ENCODE measurements around the gene ERFE. TPM values are rescaled to one million over a fixed set of nuclear protein-coding genes. Genes with fewer than 3 reads are reported as not detected.
A peak's percentile ranks its signal among the peaks of the same experiment; 100 is the strongest.

Gene ERFE
- total and polyA plus RNA-seq, 10 of the 15 experiments (the other 5 are each of a cell fraction or from before 2014, with no cell fraction given), result not detected

DNA sequence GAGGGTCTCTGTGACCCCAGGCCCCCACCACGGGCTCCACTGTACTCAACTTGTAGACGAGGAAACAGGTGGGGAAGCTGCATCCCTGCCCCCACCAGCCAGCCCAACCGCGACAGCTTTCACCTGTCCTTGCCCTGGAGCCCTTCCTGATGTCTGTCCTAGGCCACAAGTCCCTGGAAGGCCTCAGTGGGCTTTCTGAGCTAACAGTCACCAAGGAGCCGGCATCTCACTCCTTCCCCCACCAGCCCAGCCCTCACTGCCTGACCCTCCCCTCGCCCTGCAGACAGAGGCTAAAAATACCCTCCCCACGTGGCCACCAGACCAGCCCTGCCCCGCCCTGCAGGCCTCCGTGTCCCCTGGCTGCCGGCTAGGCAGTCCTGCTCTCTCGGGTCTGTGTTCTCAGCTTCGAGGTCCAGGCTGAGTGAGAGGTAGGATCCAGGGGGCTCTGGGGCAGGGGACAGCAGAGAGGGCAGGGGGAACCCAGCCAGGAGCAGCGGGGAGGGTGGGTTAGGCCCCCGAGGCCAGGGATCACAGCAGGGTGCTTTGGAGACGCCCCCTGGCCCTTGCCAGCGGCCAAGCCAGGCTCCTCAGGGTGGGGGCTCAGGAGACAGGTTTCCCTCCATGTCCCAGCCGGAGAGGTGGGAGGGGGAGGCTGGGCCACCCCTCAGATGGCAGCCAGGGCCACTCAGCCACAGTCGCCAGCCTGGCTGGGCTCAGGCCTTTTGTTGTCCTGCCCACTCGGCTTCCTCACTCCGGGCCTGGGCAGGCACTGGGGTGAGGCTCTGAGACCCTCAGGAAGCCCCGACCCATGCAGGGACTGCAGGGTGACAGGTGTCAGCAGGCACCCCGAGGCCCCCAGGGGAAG is 20.2 kb upstream of the ERFE start, which contains the start of gene KLHL30:
KLHL30 (plus strand) TSS at position 338 of the 865 bp plus-strand sequence. CDS start 2,087 bp downstream, outside the sequence.
- no peak for TF ChIP-seq RFX5 (IDR thresholded peaks at IDR 0.05; ENCODE audit: low read depth, low read length)
- no peak for TF ChIP-seq YBX1 (IDR thresholded peaks at IDR 0.05)
- no peak for TF ChIP-seq CREM (IDR thresholded peaks at IDR 0.05; ENCODE audit: low read depth)
- no peak for TF ChIP-seq RBBP5 (conservative IDR thresholded peaks at IDR 0.05)
- Histone ChIP-seq H3K4me2 (ENCODE audit: control insufficient read depth, insufficient read depth) (0 out of 2 replicates have a peak within 1 kb of the TSS, but pooled peaks have one; percentile 9), H3K79me2 (ENCODE audit: control insufficient read depth, insufficient read depth, low read length) (no peaks in the 10 kb centered on the region), H3K27me3 (replicated peaks in 1 of 2; ENCODE audit: control insufficient read depth in 2 of 2, insufficient read depth in 2 of 2, low read length in 1 of 2) (no peaks in the 10 kb centered on the region), H3K4me1 (ENCODE audit: control insufficient read depth, insufficient read depth, low read length) (peaks cover 4% of the 10 kb centered on the region; the same call in 1 of the 2 replicates), H3K4me3 (no peak within 1 kb of the TSS), H3K27ac (ENCODE audit: control insufficient read depth, insufficient read depth) (no peak within 1 kb of the TSS), H4K20me1 (ENCODE audit: control insufficient read depth, insufficient read depth) (no peaks in the 10 kb centered on the region), H2AFZ (ENCODE audit: control insufficient read depth, low read depth, low read length) (no peak within 1 kb of the TSS), H3K9ac (ENCODE audit: control insufficient read depth, insufficient read depth, low read length) (no peak within 1 kb of the TSS), H3K9me3 (replicated peaks; ENCODE audit: control insufficient read depth, insufficient read depth, low read length) (no peaks in the 10 kb centered on the region), H3K36me3 (ENCODE audit: control insufficient read depth in 2 of 2, insufficient read depth in 2 of 2, low read length in 1 of 2) (no peaks in the 10 kb centered on the region)
- SMC1A ChIA-PET (ENCODE audit: uncharacterized antibody, unreplicated experiment), result interaction anchor here (1.4 kb wide), 1 partner anchor 30 kb away, joined by 3 read pairs; no protein-coding TSS in a partner anchor
- RAD21 ChIA-PET (ENCODE audit: unreplicated experiment), result interaction anchor here (0.5 to 1.3 kb wide), 3 partner anchors 38 to 169 kb away, joined by 4 read pairs; no protein-coding TSS in a partner anchor
- in situ Hi-C loops (cut with MboI), result no loop called here
- FAIRE-seq (no peak), DNase-seq (ENCODE audit: low read depth, low spot score) (no peak), ATAC-seq (peak; percentile 9; the same call in 1 of the 3 replicates)
- intact Hi-C loops (cut with micrococcal nuclease; ENCODE audit: unreplicated experiment), result no loop called here
- POLR2A ChIA-PET, result no interaction called here
- BruUV-seq (replicated peaks), result no TSS peak
- 29% methylated on average over 19 of the region's 22 CpGs for WGBS (ENCODE audit: insufficient coverage, insufficient replicate concordance, low lambda C conversion rate, missing lambda C conversion rate)
- CTCF ChIA-PET, result interaction anchor here (0.6 to 2.5 kb wide), 11 partner anchors 13 to 171 kb away, joined by 3 to 17 read pairs (median 4); no protein-coding TSS in a partner anchor

Measured in GM12878 (cell line).